H1 (cell line): ENCODE results near the gene TSTD2. TPM values are rescaled to one million over a fixed set of nuclear protein-coding genes. Genes with fewer than 3 reads are reported as not detected.

Experiments used
- ASH2L ChIP-seq: fragments of 200-600, 300-600 bp; sonication (generic); IDR thresholded peaks from one replicate; pipeline ENCODE4 v1.7.1; 2017; ENCODE audit warnings: low read length
- EP300 ChIP-seq, 2 experiments: IDR thresholded peaks; 1 replicate in 1 of 2; 2 replicates in 1 of 2; pipeline ENCODE4 v1.6.1; 2011 to 2012; ENCODE audit warnings: low read depth in 2 of 2, low read length in 2 of 2, mild to moderate bottlenecking in 2 of 2, borderline replicate concordance in 1 of 2, inconsistent platforms in 1 of 2, moderate library complexity in 1 of 2
- HDAC6 ChIP-seq: IDR thresholded peaks from one replicate; pipeline ENCODE4 v1.7.1; 2012; ENCODE audit warnings: low read depth, mild to moderate bottlenecking, inconsistent platforms, low read length, moderate library complexity
- JUND ChIP-seq: IDR thresholded peaks from 2 replicates; pipeline ENCODE4 v1.6.1; 2011; ENCODE audit warnings: mild to moderate bottlenecking, improper control_type of control experiment, low read length
- KDM5A ChIP-seq: fragments of 200-600 bp; IDR thresholded peaks from 2 replicates; pipeline ENCODE4 v1.7.1; 2012; ENCODE audit warnings: mild to moderate bottlenecking, low read length, inconsistent platforms, mixed read lengths
- POU5F1 ChIP-seq: IDR thresholded peaks from 2 replicates; pipeline ENCODE4 v1.6.1; 2011; ENCODE audit warnings: low read depth, mild to moderate bottlenecking, low read length, moderate library complexity
- SP1 ChIP-seq: IDR thresholded peaks from 2 replicates; pipeline ENCODE4 v1.6.1; 2011; ENCODE audit warnings: low read depth, low read length
- SP4 ChIP-seq: IDR thresholded peaks from 2 replicates; pipeline ENCODE4 v1.6.1; 2012; ENCODE audit warnings: low read length, inconsistent platforms
- TAF1 ChIP-seq: IDR thresholded peaks from 2 replicates; pipeline ENCODE4 v1.6.1; 2011; ENCODE audit warnings: mild to moderate bottlenecking, low read depth, low read length
- TEAD4 ChIP-seq: IDR thresholded peaks from 2 replicates; pipeline ENCODE4 v1.6.1; 2012; ENCODE audit warnings: low read depth, low read length, inconsistent platforms, mixed read lengths
- polyA plus RNA-seq, 7 experiments: library from polyadenylated mRNA; depleted of rRNA in 3 of 7; stranded (reverse) in 5 of 7; unstranded in 2 of 7; fragments of >200 nt in 5 of 7; fragments of 200-250 nt in 2 of 7; gene quantifications; 1 replicate in 5 of 7; 2 replicates in 1 of 7; 4 replicates in 1 of 7; pipeline versions ENCODE4 v1.2.1 to v1.2.3, GENCODE V29; 2011 to 2013; ENCODE audit warnings: missing spikeins in 2 of 7, mixed read lengths in 2 of 7
- total RNA-seq: library from RNA; stranded (reverse); fragmentation: NEBNext Ultra II Directional; extraction: Animal tissue kit (Norgen Biotek cat#: 25700); gene quantifications from 2 replicates; pipeline ENCODE4 v1.2.1, GENCODE V29; 2021
- TF ChIP-seq, protein P1 (sequence below): fragments of 300-600 bp; sonication (generic); IDR thresholded peaks from 2 replicates; pipeline ENCODE4 v1.7.1; 2012; ENCODE audit warnings: low read length, moderate library complexity, mild to moderate bottlenecking, inconsistent platforms; ENCODE audit not compliant: insufficient replicate concordance

TSTD2 gene
- total and polyA plus RNA-seq, 2 of the 8 experiments (the other 6 are each of a cell fraction or from before 2014, with no cell fraction given), result 16.1 to 17.5 TPM

DNA sequence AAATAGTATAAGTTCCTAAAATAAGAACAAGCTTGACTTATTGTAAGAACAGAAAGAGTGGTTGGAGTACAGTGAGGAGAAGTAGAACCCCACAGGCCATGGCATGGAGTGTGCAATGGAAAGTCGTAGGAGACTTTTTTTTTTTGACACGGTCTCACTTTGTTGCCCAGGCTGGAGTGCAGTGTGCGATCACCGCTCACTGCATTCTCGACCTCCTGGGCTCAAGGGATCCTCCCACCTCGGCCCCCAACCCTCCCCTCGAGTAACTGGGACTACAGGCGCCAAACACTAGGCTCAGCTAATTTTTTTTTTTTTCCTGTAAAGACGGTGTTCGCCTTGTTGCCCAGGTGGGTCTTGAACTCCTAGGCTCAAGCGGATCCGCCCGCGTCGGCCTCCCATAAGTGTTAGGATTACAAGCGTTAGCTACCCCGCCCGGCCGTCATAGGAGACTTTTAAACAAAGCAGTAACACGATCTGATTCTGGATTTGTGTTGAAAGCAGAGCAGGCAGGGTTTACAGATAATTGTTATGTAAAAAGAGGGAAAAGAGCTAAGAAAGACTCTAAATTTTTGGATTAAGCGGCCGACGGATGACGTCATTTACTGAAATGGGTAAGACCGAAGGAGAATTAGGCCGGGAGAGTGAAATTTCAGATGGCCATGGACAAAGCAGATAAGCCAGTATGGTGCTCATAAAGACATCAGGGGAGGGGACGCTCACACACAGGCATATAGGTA, 752 bp downstream of the TSTD2 start (continued):
- TF ChIP-seq, protein P1, sequence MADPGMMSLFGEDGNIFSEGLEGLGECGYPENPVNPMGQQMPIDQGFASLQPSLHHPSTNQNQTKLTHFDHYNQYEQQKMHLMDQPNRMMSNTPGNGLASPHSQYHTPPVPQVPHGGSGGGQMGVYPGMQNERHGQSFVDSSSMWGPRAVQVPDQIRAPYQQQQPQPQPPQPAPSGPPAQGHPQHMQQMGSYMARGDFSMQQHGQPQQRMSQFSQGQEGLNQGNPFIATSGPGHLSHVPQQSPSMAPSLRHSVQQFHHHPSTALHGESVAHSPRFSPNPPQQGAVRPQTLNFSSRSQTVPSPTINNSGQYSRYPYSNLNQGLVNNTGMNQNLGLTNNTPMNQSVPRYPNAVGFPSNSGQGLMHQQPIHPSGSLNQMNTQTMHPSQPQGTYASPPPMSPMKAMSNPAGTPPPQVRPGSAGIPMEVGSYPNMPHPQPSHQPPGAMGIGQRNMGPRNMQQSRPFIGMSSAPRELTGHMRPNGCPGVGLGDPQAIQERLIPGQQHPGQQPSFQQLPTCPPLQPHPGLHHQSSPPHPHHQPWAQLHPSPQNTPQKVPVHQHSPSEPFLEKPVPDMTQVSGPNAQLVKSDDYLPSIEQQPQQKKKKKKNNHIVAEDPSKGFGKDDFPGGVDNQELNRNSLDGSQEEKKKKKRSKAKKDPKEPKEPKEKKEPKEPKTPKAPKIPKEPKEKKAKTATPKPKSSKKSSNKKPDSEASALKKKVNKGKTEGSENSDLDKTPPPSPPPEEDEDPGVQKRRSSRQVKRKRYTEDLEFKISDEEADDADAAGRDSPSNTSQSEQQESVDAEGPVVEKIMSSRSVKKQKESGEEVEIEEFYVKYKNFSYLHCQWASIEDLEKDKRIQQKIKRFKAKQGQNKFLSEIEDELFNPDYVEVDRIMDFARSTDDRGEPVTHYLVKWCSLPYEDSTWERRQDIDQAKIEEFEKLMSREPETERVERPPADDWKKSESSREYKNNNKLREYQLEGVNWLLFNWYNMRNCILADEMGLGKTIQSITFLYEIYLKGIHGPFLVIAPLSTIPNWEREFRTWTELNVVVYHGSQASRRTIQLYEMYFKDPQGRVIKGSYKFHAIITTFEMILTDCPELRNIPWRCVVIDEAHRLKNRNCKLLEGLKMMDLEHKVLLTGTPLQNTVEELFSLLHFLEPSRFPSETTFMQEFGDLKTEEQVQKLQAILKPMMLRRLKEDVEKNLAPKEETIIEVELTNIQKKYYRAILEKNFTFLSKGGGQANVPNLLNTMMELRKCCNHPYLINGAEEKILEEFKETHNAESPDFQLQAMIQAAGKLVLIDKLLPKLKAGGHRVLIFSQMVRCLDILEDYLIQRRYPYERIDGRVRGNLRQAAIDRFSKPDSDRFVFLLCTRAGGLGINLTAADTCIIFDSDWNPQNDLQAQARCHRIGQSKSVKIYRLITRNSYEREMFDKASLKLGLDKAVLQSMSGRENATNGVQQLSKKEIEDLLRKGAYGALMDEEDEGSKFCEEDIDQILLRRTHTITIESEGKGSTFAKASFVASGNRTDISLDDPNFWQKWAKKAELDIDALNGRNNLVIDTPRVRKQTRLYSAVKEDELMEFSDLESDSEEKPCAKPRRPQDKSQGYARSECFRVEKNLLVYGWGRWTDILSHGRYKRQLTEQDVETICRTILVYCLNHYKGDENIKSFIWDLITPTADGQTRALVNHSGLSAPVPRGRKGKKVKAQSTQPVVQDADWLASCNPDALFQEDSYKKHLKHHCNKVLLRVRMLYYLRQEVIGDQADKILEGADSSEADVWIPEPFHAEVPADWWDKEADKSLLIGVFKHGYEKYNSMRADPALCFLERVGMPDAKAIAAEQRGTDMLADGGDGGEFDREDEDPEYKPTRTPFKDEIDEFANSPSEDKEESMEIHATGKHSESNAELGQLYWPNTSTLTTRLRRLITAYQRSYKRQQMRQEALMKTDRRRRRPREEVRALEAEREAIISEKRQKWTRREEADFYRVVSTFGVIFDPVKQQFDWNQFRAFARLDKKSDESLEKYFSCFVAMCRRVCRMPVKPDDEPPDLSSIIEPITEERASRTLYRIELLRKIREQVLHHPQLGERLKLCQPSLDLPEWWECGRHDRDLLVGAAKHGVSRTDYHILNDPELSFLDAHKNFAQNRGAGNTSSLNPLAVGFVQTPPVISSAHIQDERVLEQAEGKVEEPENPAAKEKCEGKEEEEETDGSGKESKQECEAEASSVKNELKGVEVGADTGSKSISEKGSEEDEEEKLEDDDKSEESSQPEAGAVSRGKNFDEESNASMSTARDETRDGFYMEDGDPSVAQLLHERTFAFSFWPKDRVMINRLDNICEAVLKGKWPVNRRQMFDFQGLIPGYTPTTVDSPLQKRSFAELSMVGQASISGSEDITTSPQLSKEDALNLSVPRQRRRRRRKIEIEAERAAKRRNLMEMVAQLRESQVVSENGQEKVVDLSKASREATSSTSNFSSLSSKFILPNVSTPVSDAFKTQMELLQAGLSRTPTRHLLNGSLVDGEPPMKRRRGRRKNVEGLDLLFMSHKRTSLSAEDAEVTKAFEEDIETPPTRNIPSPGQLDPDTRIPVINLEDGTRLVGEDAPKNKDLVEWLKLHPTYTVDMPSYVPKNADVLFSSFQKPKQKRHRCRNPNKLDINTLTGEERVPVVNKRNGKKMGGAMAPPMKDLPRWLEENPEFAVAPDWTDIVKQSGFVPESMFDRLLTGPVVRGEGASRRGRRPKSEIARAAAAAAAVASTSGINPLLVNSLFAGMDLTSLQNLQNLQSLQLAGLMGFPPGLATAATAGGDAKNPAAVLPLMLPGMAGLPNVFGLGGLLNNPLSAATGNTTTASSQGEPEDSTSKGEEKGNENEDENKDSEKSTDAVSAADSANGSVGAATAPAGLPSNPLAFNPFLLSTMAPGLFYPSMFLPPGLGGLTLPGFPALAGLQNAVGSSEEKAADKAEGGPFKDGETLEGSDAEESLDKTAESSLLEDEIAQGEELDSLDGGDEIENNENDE, result no peak
- TF ChIP-seq POU5F1 (no peak), KDM5A (no peak), SP1 (no peak), EP300 (IDR thresholded peaks at IDR 0.05; ENCODE audit: borderline replicate concordance in 1 of 2, low read depth in 2 of 2, low read length in 2 of 2) (no peak), ASH2L (no peak), TEAD4 (no peak), TAF1 (no peak; the same call in 1 of the 2 replicates), SP4 (0 out of 2 replicates have a peak, but pooled peaks have one; percentile 1), HDAC6 (no peak), JUND (peak; percentile 99)
